Activated naive CD4-positive, alpha-beta T cell treated with anti-CD3 and anti-CD28 coated beads, Interleukin-2, amount 50 U/mL, for 16 hours (primary cell): ENCODE results near the gene MEGF9.

Experiments used
- DNase-seq: peaks from one replicate; pipeline ENCODE4 v3.0.0-alpha.2; 2020

The MEGF9 gene

DNA sequence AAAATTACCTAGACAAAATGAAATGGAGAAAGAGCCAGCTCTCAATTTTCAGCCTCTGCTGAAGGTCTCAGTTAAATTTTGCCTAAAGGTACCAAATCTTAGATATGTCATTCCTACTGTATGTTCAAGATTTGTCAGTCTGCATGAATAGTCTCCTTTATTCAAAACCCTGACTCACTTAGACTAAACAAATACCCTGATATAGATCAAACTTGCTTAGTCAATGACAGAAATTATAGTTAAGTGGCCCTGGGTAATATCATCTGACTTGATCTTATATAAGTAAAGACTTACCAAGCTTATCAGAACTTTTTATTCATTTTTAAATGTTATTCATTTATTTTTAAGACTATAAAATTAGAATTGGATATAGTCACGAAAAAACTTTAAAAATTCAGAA is 12.2 kb downstream of the MEGF9 start:
- DNase-seq: no peak

DNA sequence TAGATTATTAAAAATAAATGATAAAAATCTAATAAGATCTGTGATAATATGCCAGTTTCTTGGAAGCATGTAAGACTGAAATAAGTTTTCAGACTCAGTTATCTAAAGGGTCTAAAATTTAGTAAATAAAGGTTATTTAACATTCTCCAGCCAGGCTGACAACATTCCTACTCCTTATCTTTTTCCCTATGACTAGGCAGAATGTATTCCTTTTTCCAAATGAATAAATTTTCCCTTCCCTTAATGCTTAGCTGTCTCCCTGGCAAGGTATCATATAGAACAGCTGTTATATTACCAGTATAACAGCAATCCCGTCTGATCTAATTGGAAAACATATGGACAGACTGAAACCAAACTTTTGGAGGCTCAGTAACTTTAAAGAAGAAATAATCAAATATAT is 13.0 kb downstream of the MEGF9 start:
- no peak for DNase-seq

DNA sequence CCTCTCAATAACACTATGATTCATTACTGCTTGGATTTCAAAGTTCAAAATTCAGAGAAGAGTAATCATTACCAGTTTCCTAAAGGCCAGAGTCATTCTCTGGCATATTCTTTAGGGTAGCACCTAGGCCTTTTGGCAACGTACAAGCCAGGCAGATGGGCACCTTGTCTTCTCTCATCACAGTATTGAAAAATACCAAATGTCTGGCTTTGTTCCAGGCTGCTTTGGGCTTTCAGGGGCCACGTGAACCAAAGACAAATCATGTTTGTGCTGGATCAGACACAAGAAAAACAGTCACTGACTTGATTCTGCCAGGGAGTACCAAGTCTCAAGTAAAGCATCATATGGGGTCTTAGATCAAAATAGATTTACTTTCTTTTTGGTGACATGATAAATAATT is 15.5 kb downstream of the MEGF9 start:
- no peak for DNase-seq

DNA sequence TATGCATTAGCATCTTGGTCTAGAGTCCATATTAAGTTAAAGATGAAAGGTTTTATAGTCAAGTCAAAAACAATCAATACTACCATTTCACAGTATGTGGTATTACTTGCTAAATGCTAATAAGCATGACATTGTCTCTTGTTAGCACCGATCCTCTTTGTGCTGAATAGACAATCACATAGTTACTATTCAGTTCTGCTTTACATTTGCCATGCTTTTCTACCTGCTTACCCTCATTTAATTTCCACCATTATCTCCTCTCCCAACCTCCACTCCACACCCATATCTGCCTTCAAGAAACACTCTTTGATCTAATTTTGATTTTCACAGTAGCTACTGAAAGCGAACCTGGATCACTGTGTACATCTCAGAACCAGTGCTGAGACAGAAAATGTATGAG is 16.8 kb downstream of the MEGF9 start:
- no peak for DNase-seq

DNA sequence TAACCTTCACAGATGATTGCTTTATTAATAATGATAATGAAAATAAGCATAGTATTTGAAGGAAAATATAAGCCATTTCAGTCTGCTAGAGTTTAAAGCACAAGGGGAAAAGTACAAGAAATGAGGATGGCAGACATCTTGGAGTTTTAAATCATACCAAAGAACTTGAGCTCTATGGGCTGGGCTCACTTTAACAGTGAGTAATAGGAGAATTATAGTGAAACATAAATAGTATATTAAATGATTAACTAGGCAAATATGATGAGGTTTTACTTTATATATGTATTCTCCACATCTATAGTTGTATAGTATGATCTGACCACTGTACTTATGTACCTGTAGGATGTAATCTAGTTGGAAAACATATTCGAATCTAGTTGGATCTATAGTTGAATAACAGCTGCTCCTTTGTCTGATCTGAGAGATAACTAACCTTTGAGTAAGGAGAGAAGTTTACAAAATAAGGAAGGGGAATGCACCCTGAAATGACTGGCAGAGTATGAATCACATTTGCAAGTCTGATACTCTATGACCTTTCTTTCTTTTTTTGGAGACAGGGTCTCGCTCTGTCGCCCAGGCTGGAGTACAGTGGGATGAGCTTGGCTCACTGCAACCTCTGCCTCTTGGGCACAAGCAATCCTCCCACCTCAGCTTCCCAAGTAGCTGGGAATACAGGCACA is 17.6 kb downstream of the MEGF9 start:
- no peak for DNase-seq

DNA sequence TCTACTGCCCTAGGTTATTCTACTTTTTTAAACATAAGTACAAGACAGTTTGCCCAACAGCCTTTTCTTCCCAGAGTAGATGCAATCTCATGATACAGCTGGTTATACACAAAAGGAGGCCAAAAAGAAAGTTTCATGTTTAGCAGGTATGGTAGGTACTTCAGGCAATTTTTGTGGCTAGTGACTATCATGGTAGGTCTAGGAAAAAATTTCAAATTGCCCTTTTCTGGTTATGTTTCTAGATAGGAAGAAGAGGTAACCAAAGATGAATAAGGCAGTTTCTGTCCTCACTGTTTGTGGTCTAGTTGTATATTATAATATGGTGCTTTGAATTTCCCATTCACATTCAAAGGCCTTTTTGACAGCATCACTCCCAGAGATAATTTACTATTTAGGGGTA is 19.7 kb downstream of the MEGF9 start:
- no peak for DNase-seq

DNA sequence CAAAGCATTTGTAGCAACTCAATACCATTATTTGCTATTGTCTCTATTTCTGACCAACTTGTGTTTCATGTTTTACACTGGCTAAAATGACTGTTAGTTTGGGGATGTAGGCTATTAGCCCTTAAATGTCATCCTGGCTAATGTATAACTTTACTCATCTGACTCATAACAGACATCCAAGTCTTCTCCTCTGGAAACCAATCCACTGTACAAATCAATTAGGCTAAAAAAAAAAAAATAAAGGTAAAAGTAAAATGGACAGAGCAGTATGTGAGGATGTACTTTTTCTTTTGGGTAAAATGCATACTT is 20.6 kb downstream of the MEGF9 start:
- no peak for DNase-seq

DNA sequence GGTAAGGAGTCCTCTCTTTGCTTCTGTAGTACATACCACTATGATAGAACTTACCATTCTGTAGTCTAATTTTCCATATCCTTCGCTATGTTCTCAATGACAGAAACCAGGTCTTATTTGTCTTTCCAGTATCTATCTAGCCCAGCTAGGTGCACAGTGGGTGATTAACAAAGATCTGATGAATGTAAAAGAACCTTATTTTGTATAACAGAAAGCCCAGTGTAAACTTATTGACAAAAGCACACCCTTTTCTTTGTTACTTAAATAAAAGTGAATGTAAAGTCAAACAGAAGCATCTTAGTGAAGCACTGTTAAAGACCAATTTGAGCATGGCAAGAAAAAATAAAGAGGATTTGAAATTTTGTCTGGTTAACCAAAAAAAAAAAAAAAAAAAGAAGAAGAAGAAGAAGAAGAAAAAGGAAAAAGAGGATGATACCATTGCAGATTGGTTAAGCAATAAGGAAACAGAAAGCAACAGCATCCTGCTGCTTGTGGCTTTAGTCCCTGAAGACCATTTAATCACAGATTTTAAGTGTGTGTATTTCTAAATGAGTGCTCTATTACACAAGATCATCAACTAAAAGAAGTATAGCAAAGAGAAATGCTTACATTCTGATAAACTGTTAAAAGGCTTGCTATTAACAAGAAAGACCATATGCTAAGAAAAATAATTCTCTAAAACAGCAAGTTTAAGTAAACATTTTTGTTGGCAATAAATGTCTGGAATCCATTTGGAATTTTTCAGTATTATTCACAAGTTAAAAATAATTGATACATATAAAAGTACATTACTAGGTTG is 21.2 kb downstream of the MEGF9 start:
- no peak for DNase-seq

DNA sequence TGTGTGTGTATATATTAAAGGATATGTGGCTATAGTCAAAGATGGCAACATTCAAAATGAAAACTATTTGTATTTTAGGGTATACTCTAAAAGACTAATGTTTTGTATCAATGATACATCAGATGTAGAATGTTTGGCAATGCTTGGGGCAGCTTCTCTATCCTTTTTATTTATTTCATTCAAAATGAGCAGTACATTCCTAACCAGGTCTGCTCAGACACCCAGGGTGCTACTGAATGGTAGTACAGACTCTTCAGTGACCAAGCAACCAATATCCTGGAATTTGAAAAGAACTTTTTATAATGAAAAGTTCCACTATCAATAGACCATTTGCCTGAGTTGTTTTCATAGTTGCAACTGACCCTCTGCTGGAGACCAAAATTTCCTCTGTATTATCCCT is 23.9 kb downstream of the MEGF9 start:
- no peak for DNase-seq

DNA sequence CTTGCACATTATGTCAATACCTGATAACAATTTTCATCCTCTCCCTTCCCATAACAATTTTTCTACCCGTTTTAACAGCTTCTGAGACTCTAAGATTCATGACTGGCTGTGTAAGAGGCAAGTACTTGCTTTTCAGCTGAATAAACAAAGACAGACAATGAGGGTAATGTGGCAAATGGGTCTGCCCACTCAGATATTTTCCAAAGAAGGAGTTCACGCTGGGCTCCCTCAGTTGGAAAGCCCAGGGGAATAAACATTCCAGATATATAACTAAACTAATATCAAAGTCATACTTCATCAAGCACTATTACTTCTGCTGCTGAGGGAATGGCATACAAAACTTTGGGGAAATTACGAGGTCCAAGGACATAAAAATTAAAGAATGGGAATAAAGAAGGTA is 24.4 kb downstream of the MEGF9 start:
- no peak for DNase-seq

DNA sequence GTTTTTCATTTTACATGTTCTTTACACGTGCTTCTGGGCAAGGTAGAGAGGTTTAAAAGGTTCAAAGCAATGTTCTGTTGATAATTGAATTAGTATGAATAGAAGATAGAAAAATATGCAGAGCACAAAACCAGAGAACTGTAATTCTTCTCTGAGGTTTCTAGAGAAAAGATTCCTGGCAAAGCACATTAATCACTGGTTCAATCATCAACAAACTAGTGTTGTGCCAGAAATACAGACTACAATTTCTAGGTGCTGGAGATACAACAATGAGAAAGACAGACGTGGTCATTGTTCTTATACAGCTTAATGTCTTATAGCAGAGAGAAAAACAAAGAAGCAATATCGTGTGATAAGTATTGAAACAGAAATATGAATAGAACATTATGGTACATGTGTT is 25.5 kb downstream of the MEGF9 start:
- DNase-seq: no peak

DNA sequence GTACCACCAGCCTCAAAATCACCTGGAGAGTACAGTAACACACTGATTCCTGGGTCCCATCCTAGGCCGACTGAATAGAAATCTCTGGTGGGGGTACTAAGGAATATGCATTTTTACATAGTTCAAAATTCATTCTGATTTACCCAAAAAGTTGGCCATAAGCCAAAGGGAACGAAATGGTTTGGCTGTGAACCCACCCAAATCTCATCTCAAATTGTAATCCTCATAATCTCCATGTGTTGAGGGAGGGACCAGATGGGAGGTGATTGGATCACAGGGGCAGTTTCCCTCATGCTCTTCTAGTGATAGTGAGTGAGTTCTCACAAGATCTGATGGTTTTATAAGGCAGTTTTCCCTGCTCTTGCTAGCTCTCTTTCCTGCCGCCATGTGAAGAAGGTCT is 31.1 kb downstream of the MEGF9 start:
- DNase-seq: no peak

DNA sequence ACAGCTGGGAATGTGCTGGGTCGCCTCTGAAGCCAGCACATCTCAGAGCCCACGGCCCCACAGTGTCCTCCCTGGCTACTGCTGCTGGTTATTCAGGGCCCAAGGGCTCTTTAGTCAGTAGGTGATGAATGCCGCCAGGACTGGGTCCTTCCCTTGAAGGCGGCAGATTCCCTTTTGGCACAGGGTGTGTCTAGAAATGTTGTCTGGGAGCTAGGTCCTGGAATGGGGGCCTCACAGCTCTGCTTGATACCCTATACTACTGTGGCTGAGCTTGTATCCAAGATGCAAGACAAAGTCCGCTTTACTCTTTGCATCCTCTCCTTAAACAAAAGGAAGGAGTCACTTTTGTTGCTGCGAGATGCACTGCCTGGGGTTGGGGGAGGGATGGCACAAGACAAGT is 33.1 kb downstream of the MEGF9 start:
- no peak for DNase-seq

DNA sequence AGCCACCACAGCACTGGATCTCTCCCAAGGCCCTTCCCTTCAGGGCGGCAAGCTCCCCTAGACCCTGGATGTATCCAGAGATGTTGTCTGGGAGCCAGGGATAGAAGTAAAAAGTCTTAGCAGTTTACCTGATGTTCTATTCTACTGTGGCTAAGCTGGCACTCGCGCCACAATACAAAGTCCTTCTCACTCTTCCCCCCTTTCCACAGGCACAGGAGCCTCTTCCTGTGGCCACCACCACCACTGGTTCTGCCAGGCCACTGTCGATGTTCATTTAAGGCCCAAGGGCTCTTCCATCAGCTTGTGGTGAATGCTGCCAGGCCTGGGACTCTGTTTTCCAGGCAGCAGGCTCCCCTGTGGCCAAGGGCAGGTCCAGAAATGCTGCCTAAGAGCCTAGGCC is 33.7 kb downstream of the MEGF9 start:
- no peak for DNase-seq

DNA sequence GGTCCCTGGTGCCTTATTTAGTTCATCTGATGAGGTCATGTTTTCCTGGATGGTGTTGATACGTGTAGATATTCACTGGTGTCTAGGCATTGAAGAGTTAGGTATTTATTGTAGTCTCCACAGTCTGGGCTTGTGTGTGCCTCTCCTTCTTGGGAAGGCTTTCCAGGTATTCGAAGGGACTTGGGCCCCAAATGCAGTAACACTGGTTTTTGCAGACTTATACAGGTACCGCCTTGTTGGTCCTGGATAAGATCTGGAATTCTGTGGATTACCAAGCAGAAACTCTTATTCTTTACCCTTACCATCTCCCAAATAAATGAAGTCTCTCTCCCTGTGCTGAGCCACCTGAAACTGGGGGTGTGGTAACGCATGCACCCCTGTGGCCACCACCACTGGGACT is 34.1 kb downstream of the MEGF9 start:
- DNase-seq: no peak

DNA sequence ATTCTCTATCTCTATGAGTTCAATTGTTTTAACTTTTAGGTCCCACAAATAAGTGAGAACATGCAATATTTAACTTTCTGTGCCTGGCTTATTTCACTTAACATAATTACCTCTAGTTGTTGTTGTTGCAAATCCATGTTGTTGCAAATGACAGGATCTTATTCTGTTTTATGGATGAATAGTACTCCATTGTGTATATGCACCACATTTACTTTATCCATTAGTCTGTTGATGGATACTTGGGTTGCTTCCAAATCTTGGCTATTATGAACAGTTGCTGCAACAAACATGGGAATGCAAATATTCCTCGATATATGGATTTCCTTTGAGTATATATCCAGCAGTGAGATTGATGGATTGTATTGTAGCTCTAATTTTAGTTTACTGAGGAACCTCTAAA is 36.3 kb downstream of the MEGF9 start:
- no peak for DNase-seq

DNA sequence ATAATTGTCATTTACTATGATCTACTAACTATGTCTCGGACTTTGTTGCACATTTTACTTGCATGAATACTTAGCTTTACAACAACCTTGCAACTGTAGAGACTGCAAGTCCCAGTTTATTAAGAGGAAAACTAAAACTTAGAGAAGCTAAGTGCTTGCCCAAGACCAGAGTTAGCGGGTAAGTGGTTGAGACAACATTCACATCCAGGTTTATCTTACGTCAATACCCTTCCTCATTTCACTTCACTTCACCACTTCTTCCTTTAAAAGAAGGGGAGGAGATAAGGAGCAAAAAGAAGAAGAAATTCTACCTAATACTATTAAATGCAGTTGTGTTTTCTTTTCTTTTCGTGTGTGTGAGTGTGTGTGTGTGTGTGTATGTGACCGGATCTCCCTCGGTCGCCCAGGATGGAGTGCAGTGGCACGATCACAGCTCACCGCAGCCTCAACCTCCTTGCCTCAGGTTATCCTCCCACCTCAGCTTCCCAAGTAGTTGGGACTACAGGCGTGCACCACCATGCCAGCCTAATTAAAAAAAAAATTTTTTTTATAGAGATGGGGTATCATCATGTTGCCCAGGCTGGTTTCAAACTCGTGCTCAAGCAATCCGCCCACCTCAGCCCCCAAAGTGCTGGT is 37.4 kb downstream of the MEGF9 start:
- no peak for DNase-seq

DNA sequence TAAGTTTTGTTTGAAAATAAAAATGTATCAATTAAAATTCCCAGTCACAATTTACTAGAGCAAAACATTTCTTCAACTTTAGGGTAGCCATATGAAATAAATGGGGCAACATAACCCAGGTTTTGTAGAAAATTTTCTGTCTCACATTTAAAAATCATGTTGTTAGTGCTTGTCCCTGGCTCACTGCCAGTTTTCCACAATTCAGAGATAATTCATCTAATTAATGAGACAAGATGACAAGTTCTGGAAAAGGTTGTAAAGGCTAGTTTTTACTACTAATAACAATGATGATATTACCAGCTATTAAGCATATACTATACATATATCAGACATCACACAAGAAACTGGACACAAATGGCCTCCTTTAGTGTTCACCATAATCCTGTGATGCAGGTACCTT is 45.9 kb downstream of the MEGF9 start:
- DNase-seq: no peak

DNA sequence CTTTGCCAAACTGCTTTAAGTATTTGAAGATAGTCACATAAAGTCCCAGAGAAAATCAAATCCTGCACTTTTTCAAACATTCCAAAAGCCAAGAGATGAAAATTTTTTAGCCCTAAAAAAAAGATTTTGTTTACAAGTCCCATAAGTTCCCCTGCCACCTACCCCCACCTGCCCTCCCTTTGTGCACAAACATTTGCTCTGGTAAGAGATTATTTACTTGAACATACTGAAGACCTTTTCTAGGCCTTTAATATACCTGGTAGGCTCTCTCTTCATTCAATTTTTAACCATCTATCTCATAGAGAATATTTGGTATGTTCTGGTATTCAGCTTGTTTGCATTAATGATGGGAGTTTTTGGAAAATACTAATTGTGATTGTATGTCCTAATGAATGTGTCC is 50.3 kb downstream of the MEGF9 start:
- no peak for DNase-seq

DNA sequence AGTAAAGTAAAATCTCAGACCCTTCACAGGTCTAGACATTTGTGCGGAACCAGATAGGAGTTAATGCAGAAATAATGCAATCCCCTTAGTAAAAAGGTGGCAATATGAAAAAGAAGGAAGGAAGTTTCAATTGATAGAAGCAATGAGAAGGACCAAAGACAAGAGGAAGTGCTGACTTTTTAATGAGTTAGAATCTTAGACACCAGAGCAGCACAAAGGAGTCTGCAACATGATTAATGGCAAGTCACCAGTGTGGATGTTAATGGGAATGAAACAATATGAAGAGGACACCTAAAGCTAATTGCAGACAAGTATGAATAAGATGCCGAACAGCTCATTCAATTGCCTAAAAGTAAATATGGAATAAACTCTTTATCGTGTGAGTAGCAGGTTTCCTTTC is 50.9 kb downstream of the MEGF9 start:
- DNase-seq: no peak

DNA sequence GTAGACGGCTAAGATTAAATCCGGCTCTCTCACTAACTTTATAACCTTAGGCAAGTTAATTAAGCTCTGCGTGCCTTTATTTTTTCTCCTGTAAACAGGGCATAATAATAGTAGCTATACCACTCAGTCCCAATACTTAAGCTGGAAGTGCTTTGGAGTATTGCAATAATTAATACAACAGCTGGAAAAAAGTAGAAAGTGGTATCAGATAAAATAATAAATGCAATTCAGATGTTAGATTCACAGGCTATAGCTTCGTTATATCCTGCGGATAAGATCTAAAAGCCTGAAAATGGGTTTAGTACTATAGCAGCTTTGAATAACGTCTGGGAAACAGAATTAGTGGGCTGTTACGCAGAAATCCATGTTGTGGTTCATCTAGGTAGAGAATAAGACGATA is 51.8 kb downstream of the MEGF9 start:
- DNase-seq: no peak

DNA sequence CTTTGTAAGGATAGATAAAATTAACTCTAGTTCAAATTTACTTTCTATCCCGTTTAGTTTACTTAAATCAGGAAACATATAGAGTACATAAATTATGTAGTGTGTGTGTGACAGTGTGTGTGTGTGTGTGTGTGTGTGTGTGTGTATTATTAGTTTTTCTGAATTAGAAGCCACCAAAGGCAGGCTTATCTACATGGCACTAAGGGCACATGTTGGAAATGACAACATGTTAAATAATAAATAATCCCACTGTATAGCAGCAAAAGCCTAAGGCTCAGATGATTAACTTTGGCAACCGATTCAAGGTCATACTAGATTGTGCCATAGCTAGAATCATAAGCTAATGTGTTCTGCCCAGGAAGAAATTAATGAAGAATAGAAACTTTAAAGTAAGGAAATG is 54.6 kb downstream of the MEGF9 start:
- DNase-seq: no peak

DNA sequence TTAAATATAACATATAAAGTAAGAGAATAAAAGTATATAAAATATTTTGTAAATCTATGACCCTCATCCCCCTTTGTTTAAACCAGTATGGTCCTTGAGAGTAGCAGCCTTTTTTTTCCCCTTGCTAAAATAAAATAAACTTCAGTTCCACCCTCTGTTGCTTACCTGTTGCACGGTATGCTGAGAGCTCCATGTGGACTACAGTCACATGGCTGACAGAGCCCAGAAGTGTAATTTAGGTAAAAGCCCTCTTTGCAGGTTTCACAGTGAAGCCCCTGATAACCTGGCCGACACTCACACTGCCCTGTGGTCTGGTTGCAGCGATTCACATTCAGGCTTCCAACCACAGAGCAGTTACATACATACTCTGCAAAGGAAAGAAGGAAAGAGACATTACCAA is 55.1 kb downstream of the MEGF9 start:
- no peak for DNase-seq

DNA sequence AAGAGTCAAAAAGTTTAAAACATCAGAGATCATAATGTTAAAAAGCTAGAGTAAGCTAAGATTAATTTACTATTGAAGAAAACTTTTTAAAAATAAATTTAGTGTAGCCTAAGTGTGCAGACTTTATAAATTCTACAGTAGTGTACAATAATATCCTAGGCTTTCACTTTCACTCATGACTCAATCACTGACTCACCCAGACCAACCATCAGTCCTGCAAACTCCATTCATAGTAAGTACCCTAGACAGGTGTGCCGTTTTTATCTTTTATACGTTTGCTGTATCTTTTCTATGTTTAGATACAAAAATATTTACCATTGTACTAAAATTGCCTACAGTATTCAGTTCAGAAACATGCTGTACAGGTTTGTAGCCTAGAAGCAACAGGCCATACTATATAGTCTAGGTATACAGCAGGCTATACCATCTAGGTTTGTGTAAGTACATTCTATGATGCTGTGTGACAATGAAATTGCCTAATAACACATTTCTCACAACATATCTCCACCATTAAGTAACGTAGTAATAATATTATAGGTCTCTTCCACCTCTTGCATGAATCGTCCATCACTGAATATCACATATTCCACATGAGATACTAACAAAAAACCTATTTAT is 59.2 kb downstream of the MEGF9 start:
- DNase-seq: no peak
